Fibroblast of lung (primary cell): Measurements from ENCODE around the gene CCDC57.

ENCODE experiments used
- EZH2 ChIP-seq: IDR thresholded peaks from 2 replicates; pipeline ENCODE4 v1.5.1; 2012; ENCODE audit warnings: low read length, control low read depth, mild to moderate bottlenecking; ENCODE audit errors: missing control alignments
- TF ChIP-seq, protein P1 (sequence below), 2 donors: IDR thresholded peaks in 1 of 2; conservative IDR thresholded peaks in 1 of 2; 1 replicate in 1 of 2; 2 replicates in 1 of 2; pipeline ENCODE4 v1.5.1; 2011 to 2012; ENCODE audit warnings: low read length in 2 of 2, control low read depth in 1 of 2, inconsistent platforms in 1 of 2, low read depth in 1 of 2, mild to moderate bottlenecking in 1 of 2

DNA sequence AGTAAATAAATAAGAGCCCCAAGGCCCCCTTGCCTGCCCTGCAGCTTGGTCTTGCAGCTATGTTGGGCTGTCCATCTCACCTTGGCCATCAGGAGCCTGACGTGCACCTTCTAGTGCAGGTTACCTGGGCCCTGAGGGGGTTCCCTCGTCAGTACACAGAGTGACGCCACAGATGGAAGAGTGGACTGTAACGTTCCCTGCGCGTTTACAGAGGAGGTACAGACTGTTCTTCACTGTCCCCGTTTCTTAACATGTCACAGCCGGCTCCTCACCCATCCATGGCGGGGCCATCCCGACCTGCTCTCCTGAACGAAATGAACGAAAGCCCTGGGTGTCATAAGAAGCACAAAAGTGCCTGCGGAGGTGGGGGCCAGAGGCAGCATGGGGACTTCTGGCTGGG, 98.7 kb downstream of the CCDC57 start:
- TF ChIP-seq, protein P1, sequence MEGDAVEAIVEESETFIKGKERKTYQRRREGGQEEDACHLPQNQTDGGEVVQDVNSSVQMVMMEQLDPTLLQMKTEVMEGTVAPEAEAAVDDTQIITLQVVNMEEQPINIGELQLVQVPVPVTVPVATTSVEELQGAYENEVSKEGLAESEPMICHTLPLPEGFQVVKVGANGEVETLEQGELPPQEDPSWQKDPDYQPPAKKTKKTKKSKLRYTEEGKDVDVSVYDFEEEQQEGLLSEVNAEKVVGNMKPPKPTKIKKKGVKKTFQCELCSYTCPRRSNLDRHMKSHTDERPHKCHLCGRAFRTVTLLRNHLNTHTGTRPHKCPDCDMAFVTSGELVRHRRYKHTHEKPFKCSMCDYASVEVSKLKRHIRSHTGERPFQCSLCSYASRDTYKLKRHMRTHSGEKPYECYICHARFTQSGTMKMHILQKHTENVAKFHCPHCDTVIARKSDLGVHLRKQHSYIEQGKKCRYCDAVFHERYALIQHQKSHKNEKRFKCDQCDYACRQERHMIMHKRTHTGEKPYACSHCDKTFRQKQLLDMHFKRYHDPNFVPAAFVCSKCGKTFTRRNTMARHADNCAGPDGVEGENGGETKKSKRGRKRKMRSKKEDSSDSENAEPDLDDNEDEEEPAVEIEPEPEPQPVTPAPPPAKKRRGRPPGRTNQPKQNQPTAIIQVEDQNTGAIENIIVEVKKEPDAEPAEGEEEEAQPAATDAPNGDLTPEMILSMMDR (conservative IDR thresholded peaks at IDR 0.05 in 1 of 2, IDR thresholded peaks at IDR 0.05 in 1 of 2; ENCODE audit: low read depth in 1 of 2, low read length in 2 of 2), result no peak
- no peak for TF ChIP-seq EZH2
